Measurements from ENCODE around the gene ACOX3. TPM values are rescaled to one million over a fixed set of nuclear protein-coding genes. Genes with fewer than 3 reads are reported as not detected.

ACOX3 gene
- total and polyA plus RNA-seq, 9 of the 15 experiments (the other 6 are each of a cell fraction or from before 2014, with no cell fraction given) = 0.68 to 7.3 (median 3.7) TPM

DNA sequence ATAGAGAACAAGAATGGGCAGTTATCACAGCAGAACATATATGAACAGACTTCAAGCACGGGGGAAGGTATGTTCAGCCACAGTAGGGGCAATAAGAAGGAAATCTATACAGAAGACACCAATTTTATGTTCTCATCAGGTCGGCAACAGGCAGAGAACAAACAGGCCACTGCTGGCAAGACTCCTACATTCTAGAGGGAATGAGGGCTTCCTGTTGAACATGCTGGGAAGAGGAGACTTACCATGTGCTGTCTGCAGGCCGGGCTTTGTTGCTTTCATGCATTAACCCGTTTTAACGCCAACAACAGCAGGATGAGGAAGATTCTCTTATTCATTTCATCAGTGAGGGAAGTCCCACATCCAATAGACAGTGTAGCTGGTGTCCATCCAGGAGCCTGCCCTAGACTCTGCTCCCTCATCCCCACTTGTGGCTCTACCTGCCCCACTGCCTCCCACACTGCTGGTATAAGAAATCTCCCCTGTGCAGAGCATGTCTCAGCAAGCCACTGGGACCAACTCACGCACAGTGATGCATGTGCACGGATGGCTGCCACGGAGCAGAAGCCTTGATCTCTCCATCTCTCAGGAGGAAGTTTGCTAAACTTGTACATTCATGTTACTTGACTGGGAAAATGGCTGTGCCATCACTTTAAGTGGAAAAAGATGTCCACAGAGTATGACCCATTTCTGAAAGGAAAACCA is 84.5 kb downstream of the ACOX3 start:
- ATAC-seq (no peak), DNase-seq (ENCODE audit: extremely low read depth in 1 of 4, low spot score in 3 of 4) (no peak), FAIRE-seq (no peak)
- H3K79me2 ChIP-seq (ENCODE audit: control insufficient read depth, insufficient read depth, low read length) = no peaks in the 10 kb centered on the region
- no peaks in the 10 kb centered on the region for H3K9me1 ChIP-seq (ENCODE audit: control insufficient read depth, insufficient read depth, low read length)
- H3K9ac ChIP-seq (ENCODE audit: insufficient read depth in 1 of 2, low read depth in 2 of 2, low read length in 2 of 2) = no peak overlapping the region
- H3K36me3 ChIP-seq (ENCODE audit: control insufficient read depth, insufficient read depth, low read length) = no peaks in the 10 kb centered on the region
- H3K27me3 ChIP-seq (ENCODE audit: control insufficient read depth in 2 of 2, insufficient read depth in 2 of 2, low read length in 2 of 2) = peaks cover 6 to 43% of the 10 kb centered on the region in 2 experiments; a peak in 4 of 5 replicates
- intact Hi-C loops (cut with micrococcal nuclease) (no loop called here), in situ Hi-C loops (cut with MboI) (no loop called here)
- CTCF ChIA-PET (ENCODE audit: low intra/inter-chr PET ratio) = no interaction called here
- no peak overlapping the region for H3K4me2 ChIP-seq (ENCODE audit: insufficient read depth, low read length)
- H2AFZ ChIP-seq (ENCODE audit: low read depth, low read length) = no peak overlapping the region
- TF ChIP-seq ZNF695 (CRISPR knock-in tag; IDR thresholded peaks at IDR 0.05) = no peak
- no peak for TF ChIP-seq BMI1 (IDR thresholded peaks at IDR 0.05; ENCODE audit: low read length)
- TF ChIP-seq KHSRP (IDR thresholded peaks at IDR 0.05) = no peak
- TF ChIP-seq NFATC3 (IDR thresholded peaks at IDR 0.05) = no peak
- TF ChIP-seq ZNF24 (IDR thresholded peaks at IDR 0.05) = no peak
- H3K9me3 ChIP-seq (replicated peaks; ENCODE audit: control insufficient read depth, insufficient read depth, low read depth, low read length) = no peaks in the 10 kb centered on the region
- 4% methylated on average over 8 of the region's 8 CpGs for WGBS (ENCODE audit: insufficient coverage, low coverage, missing lambda C conversion rate)
- H4K20me1 ChIP-seq (replicated peaks; ENCODE audit: control insufficient read depth, insufficient read depth, low read length) = no peaks in the 10 kb centered on the region; the same call in 1 of the 2 replicates
- BruUV-seq (replicated peaks) = no TSS peak
- no peak overlapping the region for H3K27ac ChIP-seq (ENCODE audit: extremely low read depth, low read depth, low read length)
- H3K4me3 ChIP-seq = no peak overlapping the region
- POLR2A ChIA-PET = no interaction called here
- H3K4me1 ChIP-seq (replicated peaks in 1 of 2; ENCODE audit: control insufficient read depth in 2 of 2, insufficient read depth in 2 of 2, low read length in 2 of 2) = peaks cover 0 to 3% of the 10 kb centered on the region in 2 experiments; a peak in 1 of 5 replicates

- in situ Hi-C loops (cut with MboI) = no loop called here
- Histone ChIP-seq H3K79me2 (ENCODE audit: control insufficient read depth, insufficient read depth, low read length) (no peaks in the 10 kb centered on the region), H3K4me2 (ENCODE audit: insufficient read depth, low read length) (no peak overlapping the region)
- TF ChIP-seq POLR2G (IDR thresholded peaks at IDR 0.05; ENCODE audit: low read depth, low read length) (no peak), KDM2B (CRISPR knock-in tag; IDR thresholded peaks at IDR 0.05) (no peak), ZFP1 (CRISPR knock-in tag; IDR thresholded peaks at IDR 0.05) (no peak), CBFA2T2 (conservative IDR thresholded peaks at IDR 0.05) (no peak), XRCC4 (IDR thresholded peaks at IDR 0.05; ENCODE audit: extremely low read depth, insufficient read depth, insufficient read length) (no peak), MCM7 (IDR thresholded peaks at IDR 0.05) (no peak), MEF2A (IDR thresholded peaks at IDR 0.05; ENCODE audit: control insufficient read depth, low read depth, low read length) (no peak), LARP7 (IDR thresholded peaks at IDR 0.05) (no peak), CCNT2 (IDR thresholded peaks at IDR 0.05; ENCODE audit: borderline replicate concordance, extremely low read depth, insufficient read length, low read depth, low read length) (no peak), NFE2L1 (tag; IDR thresholded peaks at IDR 0.05; ENCODE audit: borderline replicate concordance, low read depth) (no peak), NEUROD1 (IDR thresholded peaks at IDR 0.05; ENCODE audit: borderline replicate concordance, low read depth, low read length, partially characterized antibody) (no peak)
- TF ChIP-seq, protein P1, sequence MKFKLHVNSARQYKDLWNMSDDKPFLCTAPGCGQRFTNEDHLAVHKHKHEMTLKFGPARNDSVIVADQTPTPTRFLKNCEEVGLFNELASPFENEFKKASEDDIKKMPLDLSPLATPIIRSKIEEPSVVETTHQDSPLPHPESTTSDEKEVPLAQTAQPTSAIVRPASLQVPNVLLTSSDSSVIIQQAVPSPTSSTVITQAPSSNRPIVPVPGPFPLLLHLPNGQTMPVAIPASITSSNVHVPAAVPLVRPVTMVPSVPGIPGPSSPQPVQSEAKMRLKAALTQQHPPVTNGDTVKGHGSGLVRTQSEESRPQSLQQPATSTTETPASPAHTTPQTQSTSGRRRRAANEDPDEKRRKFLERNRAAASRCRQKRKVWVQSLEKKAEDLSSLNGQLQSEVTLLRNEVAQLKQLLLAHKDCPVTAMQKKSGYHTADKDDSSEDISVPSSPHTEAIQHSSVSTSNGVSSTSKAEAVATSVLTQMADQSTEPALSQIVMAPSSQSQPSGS (CRISPR knock-in tag; IDR thresholded peaks at IDR 0.05) = no peak
Measured at GRCh38 chr4:8355306-8355705, 85.2 kb downstream of the ACOX3 start.

More at GRCh38 chr4:8355306-8355705, 85.2 kb downstream of the ACOX3 start:
- ChIA-PET CTCF (ENCODE audit: low intra/inter-chr PET ratio) (no interaction called here), POLR2A (no interaction called here)
- Histone ChIP-seq H3K9me1 (ENCODE audit: control insufficient read depth, insufficient read depth, low read length) (no peaks in the 10 kb centered on the region), H3K27ac (ENCODE audit: extremely low read depth, low read depth, low read length) (no peak overlapping the region), H3K9ac (ENCODE audit: insufficient read depth in 1 of 2, low read depth in 2 of 2, low read length in 2 of 2) (no peak overlapping the region), H3K4me3 (no peak overlapping the region), H3K36me3 (ENCODE audit: control insufficient read depth, insufficient read depth, low read length) (no peaks in the 10 kb centered on the region), H3K4me1 (replicated peaks in 1 of 2; ENCODE audit: control insufficient read depth in 2 of 2, insufficient read depth in 2 of 2, low read length in 2 of 2) (peaks cover 0 to 3% of the 10 kb centered on the region in 2 experiments; a peak in 1 of 5 replicates), H2AFZ (ENCODE audit: low read depth, low read length) (no peak overlapping the region), H4K20me1 (replicated peaks; ENCODE audit: control insufficient read depth, insufficient read depth, low read length) (no peaks in the 10 kb centered on the region; the same call in 1 of the 2 replicates), H3K27me3 (ENCODE audit: control insufficient read depth in 2 of 2, insufficient read depth in 2 of 2, low read length in 2 of 2) (peaks cover 6 to 50% of the 10 kb centered on the region in 2 experiments; a peak in 4 of 5 replicates), H3K9me3 (replicated peaks; ENCODE audit: control insufficient read depth, insufficient read depth, low read depth, low read length) (no peaks in the 10 kb centered on the region)
- ATAC-seq = no peak
- no TSS peak for BruUV-seq (replicated peaks)
- WGBS (ENCODE audit: insufficient coverage, low coverage, missing lambda C conversion rate) = 1% methylated on average over 6 of the region's 6 CpGs
- FAIRE-seq = no peak
- intact Hi-C loops (cut with micrococcal nuclease) = no loop called here
- DNase-seq (ENCODE audit: extremely low read depth in 1 of 4, low spot score in 3 of 4) = no peak

Measured in K562 (cell line).